Measurements from ENCODE around the gene OSBPL2. TPM values are rescaled to one million over a fixed set of nuclear protein-coding genes. Genes with fewer than 3 reads are reported as not detected.

OSBPL2 gene
- total and polyA plus RNA-seq, 9 of the 15 experiments (the other 6 are each of a cell fraction or from before 2014, with no cell fraction given): 2.5 to 25.6 (median 14.1) TPM

DNA sequence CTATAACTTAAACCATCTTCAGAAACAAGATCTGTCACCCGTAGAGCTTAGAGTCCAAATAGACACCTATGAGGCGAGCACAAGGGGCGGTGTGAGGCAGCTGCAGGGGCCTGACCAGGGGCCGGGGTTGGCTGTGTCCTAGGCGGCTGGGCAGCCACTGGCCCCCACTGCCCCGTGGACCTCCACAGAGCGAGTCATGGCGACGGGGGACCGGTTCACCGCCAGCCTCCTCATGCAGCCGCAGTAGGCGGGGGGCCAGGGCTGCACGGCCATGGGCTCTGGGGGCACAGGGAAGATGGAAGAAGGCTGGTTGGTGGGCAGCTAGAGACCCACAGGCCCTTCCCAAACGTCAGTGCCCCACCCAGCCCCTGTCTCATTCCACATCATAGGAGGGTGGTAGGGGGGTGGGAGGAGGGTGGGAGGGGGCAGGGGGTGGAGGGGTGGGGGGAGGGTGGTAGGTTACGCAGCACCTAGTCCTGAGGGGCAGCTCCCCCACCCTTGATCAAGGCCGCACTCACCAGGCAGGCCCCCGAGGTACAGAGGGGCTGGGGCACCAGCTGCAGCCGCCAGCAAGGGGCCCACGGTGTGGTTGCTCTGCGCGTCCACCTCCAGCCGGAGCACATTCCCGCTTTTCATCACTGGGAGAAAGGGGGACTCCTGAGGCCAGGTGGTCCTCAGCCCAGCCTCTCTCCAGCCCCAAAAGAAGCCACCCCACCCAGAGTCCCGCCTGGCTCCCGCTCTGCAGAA, 71.0 kb downstream of the OSBPL2 start (continued):
- TF ChIP-seq, protein P1, sequence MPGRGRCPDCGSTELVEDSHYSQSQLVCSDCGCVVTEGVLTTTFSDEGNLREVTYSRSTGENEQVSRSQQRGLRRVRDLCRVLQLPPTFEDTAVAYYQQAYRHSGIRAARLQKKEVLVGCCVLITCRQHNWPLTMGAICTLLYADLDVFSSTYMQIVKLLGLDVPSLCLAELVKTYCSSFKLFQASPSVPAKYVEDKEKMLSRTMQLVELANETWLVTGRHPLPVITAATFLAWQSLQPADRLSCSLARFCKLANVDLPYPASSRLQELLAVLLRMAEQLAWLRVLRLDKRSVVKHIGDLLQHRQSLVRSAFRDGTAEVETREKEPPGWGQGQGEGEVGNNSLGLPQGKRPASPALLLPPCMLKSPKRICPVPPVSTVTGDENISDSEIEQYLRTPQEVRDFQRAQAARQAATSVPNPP (IDR thresholded peaks at IDR 0.05; ENCODE audit: borderline replicate concordance, insufficient read depth, insufficient read length): no peak
- TF ChIP-seq, protein P2, sequence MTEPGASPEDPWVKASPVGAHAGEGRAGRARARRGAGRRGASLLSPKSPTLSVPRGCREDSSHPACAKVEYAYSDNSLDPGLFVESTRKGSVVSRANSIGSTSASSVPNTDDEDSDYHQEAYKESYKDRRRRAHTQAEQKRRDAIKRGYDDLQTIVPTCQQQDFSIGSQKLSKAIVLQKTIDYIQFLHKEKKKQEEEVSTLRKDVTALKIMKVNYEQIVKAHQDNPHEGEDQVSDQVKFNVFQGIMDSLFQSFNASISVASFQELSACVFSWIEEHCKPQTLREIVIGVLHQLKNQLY (CRISPR knock-in tag; conservative IDR thresholded peaks at IDR 0.05): no peak
- TF ChIP-seq FOS (IDR thresholded peaks at IDR 0.05; ENCODE audit: extremely low read depth, insufficient read length) (no peak), HDAC3 (IDR thresholded peaks at IDR 0.05; ENCODE audit: borderline replicate concordance, partially characterized antibody) (no peak), NCOA4 (IDR thresholded peaks at IDR 0.05; ENCODE audit: partially characterized antibody) (no peak), FOSL1 (tag; conservative IDR thresholded peaks at IDR 0.05) (no peak), POLR2A (conservative IDR thresholded peaks at IDR 0.05) (0 out of 2 replicates have a peak, but pooled peaks have one; percentile 28), PTTG1 (tag; IDR thresholded peaks at IDR 0.05; ENCODE audit: low read depth) (no peak), ZNF143 (CRISPR knock-in tag; IDR thresholded peaks at IDR 0.05) (no peak)
- TF ChIP-seq, protein P3, sequence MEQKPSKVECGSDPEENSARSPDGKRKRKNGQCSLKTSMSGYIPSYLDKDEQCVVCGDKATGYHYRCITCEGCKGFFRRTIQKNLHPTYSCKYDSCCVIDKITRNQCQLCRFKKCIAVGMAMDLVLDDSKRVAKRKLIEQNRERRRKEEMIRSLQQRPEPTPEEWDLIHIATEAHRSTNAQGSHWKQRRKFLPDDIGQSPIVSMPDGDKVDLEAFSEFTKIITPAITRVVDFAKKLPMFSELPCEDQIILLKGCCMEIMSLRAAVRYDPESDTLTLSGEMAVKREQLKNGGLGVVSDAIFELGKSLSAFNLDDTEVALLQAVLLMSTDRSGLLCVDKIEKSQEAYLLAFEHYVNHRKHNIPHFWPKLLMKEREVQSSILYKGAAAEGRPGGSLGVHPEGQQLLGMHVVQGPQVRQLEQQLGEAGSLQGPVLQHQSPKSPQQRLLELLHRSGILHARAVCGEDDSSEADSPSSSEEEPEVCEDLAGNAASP (IDR thresholded peaks at IDR 0.05): no peak

All from K562 (cell line).